Measurements from ENCODE around the gene SMOC2.

SMOC2 gene

GRCh38 chr6:168440520-168441433 is at the start of gene SMOC2:
Gene SMOC2 (plus strand): TSS chr6:168441184. CDS start chr6:168441371, 187 bp downstream.
- no peak for DNase-seq (ENCODE audit: low read depth, low spot score)

GRCh38 chr6:168393126-168393870 is 47.7 kb upstream of the SMOC2 start:
- DNase-seq (ENCODE audit: low read depth, low spot score): no peak

GRCh38 chr6:168394606-168395005 is 46.4 kb upstream of the SMOC2 start:
- no peak for DNase-seq (ENCODE audit: low read depth, low spot score)

DNA sequence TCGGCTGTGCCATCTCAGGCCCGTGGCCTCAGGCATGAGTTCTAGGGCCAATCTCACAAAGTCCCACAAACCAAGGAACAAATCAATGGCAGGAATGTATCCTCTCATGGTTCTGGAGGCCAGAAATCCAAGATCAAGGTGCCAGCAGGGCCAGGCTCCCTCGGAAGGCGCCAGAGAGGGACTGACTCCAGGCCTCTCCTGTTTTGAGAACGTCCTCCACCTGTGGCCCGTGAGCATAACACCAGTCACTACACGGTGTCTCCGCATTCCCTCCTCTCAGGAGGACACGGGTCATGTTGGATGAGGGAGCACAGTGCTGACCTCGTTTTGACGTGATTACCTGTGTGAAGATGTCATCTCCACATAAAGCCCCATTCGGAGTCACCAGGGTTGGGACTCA is 45.0 kb upstream of the SMOC2 start:
- no peak for DNase-seq (ENCODE audit: low read depth, low spot score)

GRCh38 chr6:168396561-168396960 is 44.4 kb upstream of the SMOC2 start:
- DNase-seq (ENCODE audit: low read depth, low spot score): no peak

- DNase-seq (ENCODE audit: low read depth, low spot score): no peak
Observed at GRCh38 chr6:168397012-168397411, 44.0 kb upstream of the SMOC2 start.

GRCh38 chr6:168400037-168400436 is 40.9 kb upstream of the SMOC2 start:
- DNase-seq (ENCODE audit: low read depth, low spot score): no peak

GRCh38 chr6:168403370-168404005 is 37.5 kb upstream of the SMOC2 start:
- DNase-seq (ENCODE audit: low read depth, low spot score): no peak

GRCh38 chr6:168404560-168404959 is 36.4 kb upstream of the SMOC2 start:
- DNase-seq (ENCODE audit: low read depth, low spot score): no peak

GRCh38 chr6:168407842-168408241 is 33.1 kb upstream of the SMOC2 start:
- no peak for DNase-seq (ENCODE audit: low read depth, low spot score)

DNA sequence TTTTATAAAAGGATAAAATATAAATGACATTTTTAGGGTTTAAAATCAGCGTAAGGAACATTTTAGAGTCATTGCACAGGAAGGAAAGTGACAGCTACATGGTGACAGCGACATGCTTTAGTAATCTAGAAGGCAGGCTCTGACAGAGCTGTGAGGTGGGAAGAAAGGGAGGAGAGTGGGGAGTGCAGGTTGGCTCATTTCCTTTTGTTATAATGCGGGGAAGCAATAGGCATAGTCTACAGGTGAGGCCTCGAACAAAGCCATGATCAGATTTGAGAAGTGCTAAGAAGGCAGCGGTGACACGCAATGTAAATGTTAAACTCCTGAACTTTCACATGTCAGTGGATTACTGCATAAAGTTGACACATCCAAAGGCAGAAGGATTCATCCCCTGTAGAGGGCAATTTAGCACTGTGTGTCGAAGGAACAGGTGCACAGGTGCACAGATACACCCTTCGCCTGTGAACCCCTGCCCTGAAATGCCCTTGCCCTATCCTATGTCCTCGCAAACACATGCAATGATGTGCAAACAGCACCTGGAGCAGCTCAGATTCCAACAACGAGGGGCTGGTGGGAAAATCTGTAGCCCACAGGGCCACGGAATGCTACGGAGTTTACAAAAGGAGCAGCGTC is 32.4 kb upstream of the SMOC2 start:
- no peak for DNase-seq (ENCODE audit: low read depth, low spot score)

DNA sequence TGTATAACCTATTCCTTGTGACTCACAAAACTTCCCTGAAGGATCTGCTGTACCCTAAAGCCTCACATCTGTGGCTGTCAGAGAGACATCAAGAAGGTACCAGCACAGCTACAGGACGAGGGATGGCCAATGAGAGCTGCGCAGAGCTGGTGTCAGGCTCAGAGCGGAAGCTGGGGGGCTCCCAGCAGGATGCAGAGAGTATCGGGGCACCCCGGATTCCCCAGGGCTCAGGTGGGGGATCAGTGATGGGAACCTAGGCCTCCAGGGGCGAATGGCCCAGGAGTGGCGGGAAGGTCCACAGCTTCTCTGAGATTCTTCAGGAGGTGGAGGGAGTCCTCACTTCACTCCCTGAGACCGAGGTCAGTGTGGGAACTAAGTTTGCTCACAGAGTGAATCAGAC is 30.9 kb upstream of the SMOC2 start:
- DNase-seq (ENCODE audit: low read depth, low spot score): no peak

- no peak for DNase-seq (ENCODE audit: low read depth, low spot score)
Observed at GRCh38 chr6:168410554-168411011, 30.4 kb upstream of the SMOC2 start.

DNA sequence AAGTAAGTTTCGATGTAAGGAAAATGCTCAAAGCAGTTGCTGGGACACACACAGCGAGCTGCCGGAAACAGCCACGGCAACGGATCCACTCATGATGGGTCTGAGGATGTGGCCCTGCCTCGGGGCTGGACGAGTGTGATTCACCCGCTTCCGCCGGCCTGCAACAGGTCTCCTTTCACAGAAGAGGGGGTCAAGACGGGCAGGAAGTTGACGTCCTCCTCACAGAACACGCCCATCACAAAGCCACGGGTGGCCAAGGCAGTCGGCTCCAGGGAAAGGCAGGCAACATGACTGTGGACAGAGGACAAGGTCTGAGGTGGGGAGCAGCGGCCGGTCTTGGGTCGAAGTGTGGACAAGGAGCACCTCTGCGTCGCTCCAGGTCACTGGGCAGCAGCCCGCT is 29.9 kb upstream of the SMOC2 start:
- DNase-seq (ENCODE audit: low read depth, low spot score): no peak

- no peak for DNase-seq (ENCODE audit: low read depth, low spot score)
Observed at GRCh38 chr6:168411793-168412192, 29.2 kb upstream of the SMOC2 start.

- no peak for DNase-seq (ENCODE audit: low read depth, low spot score)
Observed at GRCh38 chr6:168412456-168412855, 28.5 kb upstream of the SMOC2 start.

- no peak for DNase-seq (ENCODE audit: low read depth, low spot score)
Observed at GRCh38 chr6:168413018-168413720, 27.8 kb upstream of the SMOC2 start.

DNA sequence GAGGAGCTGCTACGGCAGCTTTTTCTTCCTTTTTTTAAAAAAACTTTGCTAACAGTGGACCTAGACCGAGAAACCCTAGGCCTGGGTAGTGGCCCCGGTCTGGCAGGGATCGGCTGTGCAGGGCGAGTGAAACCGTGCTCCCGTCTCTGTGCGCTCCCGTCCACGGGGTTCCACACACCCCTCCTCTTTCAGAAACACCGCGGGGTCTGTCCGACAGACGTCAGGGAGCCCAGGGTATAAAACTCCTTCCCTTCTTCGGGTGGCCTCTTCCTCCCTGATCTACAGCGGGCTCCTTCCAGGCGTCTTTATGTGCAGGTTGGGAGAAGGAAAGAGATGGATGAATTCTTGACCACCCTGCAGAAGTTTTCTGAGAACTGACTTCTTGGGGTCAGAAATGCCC is 27.1 kb upstream of the SMOC2 start:
- no peak for DNase-seq (ENCODE audit: low read depth, low spot score)

- DNase-seq (ENCODE audit: low read depth, low spot score): no peak
Observed at GRCh38 chr6:168414336-168415097, 26.5 kb upstream of the SMOC2 start.
